ENCODE measurements around the gene CCDC92B.

The CCDC92B gene

DNA sequence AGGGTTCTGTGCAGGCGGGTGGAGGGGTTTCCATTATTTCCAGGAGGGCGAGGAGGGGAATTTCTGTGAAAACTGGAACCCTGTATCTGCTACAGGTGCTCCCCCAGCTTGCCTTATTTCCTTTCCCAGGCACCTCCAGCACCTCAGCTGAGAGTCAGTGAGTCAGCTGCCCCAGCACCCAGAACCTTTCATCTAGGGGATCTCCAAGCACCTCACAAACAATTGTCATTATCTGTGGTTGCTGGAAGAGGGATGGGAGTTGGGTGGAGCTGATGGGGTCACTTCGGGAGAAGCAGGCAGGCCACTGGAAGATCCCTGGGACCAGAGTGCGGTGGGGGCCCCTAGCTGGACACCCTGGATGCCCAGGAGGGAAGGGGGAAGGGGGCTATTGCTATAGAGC, 27.8 kb downstream of the CCDC92B start:
- no peak for DNase-seq (ENCODE audit: low read depth)

DNA sequence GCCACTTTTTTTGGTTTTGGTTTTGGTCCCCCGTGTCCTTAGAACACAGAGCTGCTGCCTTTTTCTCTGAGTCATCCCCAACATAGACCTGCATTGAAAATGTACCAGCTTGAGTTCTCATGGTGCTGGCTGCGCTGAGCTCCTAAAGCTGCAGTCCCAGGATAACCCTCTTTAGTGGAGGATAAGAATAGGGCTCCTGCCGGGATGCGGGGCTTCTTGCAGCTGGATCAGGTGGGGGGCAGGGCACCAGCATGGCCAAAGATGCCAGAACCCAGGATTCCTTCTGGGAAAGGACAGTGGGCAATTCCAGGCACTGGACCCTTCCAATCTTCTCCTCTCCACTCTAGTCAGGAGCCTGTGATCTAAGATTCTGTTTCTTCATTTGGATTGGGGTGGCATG, 29.6 kb downstream of the CCDC92B start:
- DNase-seq (ENCODE audit: low read depth), result no peak

DNA sequence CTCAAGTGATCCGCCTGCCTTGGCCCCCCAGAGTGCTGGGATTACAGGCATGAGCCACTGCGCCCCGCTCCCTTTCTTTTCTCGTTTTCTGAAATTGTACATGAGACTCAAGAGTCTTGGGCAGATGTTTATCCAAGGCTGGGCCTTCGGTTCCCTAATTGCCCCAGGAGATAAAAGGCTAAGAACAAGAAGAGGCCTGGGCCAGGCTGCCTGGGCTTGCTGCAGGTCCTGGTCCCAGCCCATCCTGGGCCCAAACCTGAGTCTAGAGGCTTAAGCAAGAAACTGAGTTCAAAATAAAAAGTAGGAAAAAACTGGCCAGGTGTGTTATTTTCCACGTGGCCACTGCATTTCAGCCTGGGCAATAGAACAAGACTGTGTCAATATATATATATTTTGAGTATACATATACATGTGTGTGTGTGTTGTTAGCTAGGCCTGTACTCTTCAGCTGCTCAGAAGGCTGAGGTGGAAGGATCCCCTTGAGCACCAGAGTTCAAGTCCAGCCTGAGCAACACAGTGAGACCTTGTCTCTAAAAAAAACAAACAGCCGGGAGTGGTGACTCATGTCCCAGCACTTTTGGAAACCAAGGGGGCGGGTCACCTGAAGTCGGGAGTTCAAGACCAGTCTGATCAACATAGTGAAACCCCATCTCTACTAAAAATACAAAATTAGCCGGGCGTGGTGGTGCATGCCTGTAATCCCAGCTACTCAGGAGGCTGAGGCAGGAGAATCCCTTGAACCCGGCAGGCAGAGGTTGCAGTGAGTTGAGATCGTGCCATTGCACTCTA, 31.1 kb downstream of the CCDC92B start:
- no peak for DNase-seq (ENCODE audit: low read depth)

DNA sequence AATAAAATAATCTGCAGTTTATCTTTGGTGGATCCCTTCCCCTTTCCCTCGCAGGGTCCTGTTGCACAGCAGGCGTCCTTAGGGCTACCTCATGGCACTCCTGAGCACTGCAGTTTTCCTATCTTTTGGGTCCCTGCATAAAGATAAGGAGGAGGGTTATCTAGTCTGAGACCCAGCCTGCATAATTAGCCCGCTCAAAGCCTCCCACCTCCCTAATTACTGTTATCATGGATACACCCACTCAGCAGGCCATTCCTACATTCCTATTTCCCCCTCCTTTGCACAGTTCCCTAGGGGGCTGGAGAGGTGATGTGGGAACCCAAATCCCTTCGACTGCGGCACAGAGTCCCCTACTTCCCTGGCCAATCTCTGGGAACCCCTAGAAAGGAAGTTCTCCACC, 32.8 kb downstream of the CCDC92B start:
- no peak for DNase-seq (ENCODE audit: low read depth)

DNA sequence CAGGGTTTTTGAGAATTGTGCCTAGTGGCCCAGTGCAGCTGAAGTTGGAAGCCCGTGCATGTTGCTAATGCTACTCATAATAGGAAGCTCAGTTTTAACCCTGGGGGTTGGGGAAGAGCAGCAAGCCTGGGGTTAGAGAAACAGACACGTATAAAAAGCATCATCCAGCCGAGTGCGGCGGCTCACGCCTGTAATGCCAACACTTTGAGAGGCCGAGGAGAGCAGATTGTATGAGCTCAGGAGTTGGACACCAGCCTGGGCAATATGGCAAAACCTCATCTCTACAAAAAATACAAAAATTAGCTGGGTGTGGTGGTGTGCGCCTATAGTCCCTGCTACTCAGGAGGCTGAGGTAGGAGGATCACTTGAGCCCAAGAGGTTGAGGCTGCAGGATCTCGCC, 35.6 kb downstream of the CCDC92B start:
- DNase-seq (ENCODE audit: low read depth), result no peak

DNA sequence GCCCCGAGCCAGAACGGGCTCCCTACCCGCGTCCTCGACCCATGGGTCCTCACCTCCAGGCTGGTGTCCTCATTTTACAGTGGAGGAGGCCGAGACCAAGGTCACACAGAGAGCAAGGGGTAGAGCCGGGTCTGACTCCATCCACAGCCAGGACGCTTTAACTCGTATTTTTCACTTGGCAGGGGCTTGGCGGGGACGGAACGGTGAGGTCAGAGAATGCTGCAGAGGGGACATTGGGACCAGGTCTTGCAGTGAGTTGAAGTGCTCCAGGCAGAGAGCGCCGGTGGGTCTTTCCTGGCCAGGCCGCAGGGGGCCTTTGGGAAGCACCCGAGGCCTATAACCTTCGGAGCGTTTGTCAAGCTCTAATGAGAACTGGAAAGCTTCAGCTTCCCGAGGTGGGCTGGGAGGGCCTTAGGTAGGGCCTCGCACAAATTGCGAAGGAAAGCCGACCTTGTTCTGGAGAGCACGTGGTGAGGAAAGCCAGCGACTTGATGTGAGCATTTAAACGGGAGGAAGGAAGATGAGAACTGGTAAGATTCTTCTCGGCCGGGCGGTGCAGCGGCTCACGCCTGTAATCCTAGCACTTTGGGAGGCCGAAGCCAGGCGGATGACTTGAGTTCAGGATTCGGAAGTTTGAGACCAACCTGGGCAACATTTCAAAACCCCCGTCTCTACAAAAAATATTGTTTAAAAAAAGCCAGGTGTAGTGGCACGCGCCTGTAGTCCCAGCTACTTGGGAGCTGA, 37.0 kb downstream of the CCDC92B start:
- no peak for DNase-seq (ENCODE audit: low read depth)

DNA sequence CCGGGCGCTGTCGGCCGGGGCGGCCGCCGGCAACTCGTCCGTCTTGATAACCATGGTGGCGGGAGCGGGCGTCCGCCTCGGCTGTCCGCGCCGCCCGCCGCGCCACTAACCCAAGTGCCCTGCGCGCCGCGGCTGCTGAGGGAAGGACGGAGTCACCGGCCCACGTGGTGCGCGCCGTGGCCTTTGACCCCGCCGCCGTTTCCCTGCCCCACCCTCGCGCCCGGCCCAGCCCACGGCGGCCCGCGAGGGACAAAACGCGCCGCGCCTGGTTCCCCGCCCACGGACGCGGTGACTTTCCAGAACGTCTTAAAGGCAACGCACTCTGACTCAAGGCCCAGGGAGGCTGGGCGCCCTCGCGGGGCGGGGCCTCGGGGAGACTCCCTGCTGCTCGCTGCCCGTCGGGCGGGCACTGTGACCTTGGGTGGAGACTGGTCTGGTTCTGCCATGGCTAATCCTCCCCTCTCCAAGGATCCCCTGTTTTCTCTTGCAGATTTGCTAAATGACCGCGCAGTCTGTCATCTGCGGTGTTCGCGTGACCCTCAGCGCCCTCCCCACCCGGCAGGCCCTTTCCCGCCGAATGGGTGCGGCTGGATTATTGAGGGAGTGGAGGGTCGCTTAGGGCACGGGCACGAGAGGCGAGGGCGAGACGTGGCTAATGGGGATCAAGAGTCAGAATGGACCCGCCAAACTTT, 37.7 kb downstream of the CCDC92B start, which contains the start of gene CLUH:
Gene CLUH, minus strand, starts transcription at position 157 of the 692 bp plus-strand sequence. Its CDS starts 103 bp downstream, at position 54.
- DNase-seq (ENCODE audit: low read depth), result peak; percentile 95

DNA sequence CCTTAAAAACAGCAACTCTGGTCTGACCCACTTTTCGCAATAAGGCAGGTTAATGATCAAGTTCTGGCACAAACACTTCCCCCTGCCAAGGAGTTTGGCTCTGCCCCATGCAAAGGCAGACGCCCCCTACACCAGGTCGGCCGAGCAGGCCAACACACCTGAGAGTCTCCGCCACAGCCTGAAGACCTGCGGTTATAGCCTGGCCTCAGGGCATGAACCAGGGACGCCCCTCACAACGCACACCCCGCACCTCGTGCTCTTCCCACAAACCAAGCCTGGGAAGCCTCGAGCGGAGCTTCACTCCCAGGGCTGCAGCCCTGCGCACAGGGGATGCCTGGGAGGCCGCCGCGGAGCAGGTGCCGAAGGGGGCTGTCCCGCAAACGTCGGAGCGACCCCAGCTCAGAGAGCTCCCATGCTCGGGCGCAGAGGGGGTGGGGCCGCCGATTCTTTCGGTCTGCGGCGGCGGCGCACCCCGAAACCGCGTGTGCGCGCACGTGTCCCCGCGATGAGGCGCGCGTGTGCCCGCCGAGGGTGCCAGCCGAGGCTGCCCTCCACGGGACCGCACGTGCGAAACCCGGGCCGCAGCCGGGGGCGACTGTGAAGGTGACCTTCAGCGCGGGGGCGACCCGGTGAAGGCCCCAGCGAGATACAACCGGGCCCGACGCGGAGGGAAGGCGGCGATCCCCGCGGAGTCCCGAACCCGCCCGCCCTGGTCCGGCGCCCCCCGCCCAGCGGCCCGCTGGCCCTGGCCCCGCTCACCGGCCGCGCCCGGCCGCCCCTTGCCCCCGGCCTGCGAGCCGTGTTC, 38.4 kb downstream of the CCDC92B start:
- DNase-seq (ENCODE audit: low read depth), result no peak

DNA sequence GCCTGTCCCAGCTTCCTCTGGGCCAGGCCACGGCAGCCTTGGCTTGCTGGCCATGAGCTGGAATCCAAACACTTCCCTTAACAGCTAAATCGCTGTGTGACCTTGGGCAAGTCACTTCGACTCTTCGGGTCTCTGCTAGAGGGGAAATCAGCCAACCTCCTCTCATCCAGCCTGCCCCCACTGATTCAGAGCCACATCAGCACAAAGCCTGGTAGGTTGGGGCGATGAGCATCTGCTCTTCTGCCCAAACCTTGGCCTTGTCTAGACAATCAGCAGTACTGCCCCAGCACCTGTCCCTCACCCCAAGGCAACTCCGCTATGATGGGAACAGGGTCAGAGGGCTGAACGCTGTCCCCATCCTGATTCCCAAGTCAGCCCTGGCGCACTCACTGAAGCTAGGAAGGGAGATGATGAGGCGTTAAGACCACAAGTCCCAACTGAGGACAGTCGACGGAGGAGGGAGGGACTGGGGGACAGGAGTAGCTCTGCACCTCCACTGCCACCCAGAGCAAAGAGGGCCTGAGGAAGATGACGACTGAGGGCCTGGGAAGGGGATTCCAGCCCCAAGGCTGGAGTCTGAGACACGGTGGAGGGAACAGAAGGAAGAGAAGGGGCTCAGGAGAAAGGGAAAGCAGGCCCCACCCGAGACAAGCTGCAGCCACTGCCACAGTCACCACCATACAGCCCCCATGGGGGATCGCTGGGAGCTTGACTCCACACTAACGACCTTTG, 39.2 kb downstream of the CCDC92B start:
- DNase-seq (ENCODE audit: low read depth), result no peak

DNA sequence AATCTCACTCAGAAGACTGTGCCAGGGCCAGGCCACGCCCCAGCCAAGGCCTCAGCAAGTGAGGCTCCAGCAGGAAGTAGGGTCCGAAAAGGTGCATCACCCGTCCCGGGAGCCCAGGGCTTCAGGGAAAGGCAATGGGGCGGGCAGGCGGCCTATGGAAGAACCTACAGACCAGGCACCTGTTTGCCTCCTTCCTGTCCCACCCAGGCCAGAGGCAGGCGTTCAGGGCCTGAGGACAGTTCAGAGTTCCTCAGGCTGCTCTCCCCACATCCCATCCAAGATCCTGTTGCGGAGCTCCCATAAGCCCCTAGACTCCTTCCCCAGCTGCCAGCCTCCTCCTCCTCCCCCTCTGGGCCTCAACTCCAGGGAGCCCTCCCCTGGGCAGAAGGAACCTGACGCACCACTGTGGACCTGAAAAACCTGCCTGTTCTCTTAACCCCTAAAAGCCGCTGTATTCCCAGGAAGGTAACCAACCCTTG, 40.2 kb downstream of the CCDC92B start:
- no peak for DNase-seq (ENCODE audit: low read depth)

DNA sequence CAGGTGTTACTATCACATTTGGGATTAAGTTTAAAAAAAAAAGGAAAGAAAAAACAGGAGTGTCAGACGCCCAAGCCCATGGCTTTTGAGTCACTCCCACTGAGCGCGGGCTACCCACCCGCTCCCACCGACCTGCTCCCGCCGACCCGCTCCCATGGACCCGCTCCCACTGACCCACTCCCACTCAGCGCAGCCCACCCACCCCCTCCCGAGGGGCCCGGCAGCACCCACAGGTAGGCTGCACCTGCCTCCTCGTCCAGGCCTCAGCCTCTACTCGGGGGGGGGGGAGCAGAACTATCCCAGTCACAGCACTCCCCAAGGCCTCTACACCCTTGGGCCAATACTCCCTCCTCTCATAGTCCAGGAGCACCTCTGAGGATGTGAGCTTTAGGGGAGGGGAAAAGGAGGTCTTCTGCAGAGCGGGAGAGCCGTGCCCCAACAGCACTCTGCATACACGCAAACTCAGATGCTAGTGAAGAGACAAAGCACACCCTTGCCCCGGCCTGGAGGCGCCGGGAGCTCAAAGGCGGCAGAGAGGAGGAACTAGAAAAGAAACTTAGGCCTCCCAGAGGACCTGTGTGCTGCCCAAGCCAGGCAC, 40.8 kb downstream of the CCDC92B start:
- no peak for DNase-seq (ENCODE audit: low read depth)

DNA sequence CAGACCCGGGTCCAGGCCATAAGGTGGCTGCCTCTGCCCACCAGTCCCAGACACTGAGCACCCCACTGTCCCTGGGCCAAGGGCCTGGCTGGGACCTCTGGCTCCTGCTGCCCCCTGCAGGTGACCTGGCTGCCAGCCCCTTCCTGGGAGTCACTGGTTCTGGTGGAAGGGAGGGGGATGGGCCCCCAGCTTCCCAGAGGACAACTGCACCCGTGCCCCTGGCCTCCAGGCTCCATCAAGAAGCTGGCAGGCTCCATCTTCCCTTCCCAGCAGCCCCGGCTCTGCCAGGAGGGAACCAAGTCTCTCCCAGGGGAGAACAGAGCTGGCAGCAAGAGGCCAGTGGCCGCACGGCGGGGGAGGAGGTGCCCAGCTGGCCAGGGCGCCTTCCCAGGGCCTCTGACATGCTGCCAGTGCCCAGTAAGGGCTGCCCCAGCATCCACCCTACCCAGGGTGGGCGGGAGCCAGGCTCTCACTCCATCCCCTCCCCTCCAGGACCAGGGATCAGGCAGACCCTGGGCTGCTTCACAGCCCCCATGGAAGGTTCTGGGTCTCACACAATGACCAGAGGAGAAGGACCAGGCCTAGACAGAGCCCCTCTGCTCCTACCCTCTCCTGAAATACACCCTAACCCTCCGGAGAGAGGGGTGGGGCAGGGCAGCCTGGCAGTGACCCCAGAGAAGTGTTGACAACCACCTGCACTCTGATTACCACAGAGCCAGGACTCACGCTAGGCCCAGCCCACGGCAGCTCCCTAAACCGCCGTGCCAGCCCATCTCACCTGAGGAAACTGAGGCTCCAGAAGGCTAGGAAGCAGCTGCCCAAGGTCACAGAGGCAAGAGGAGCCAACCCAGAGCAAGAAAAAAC, 41.5 kb downstream of the CCDC92B start:
- DNase-seq (ENCODE audit: low read depth), result no peak

DNA sequence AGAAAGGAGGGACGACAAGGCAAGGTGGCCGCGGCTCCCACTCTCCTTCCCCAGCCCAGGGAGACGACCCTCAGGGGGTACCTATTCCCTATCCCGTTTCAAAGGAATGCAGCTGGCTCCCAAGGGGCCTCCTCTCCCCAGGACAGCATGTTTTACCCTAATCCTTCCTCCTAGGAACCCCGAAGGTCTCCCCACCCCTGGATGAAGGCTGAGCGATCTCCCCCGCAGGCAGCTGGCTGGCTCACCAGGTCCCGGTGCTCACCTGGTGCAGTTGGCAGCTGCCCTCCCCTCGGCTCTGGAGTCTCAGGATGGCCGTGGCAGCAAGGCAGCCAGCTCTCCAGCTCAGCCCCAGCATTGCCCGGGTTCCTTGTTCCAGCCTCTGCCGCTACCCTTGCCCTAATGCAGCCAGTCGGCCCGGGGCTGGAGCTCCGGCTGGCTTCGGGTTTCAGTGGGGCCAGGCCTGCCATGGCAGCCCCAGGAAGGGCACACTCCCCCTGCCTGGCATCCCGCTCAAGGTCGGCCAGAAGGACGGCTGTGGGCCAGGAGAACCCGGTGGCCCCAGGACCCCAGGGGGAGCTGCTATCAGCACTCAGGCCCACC, 42.4 kb downstream of the CCDC92B start:
- no peak for DNase-seq (ENCODE audit: low read depth)

DNA sequence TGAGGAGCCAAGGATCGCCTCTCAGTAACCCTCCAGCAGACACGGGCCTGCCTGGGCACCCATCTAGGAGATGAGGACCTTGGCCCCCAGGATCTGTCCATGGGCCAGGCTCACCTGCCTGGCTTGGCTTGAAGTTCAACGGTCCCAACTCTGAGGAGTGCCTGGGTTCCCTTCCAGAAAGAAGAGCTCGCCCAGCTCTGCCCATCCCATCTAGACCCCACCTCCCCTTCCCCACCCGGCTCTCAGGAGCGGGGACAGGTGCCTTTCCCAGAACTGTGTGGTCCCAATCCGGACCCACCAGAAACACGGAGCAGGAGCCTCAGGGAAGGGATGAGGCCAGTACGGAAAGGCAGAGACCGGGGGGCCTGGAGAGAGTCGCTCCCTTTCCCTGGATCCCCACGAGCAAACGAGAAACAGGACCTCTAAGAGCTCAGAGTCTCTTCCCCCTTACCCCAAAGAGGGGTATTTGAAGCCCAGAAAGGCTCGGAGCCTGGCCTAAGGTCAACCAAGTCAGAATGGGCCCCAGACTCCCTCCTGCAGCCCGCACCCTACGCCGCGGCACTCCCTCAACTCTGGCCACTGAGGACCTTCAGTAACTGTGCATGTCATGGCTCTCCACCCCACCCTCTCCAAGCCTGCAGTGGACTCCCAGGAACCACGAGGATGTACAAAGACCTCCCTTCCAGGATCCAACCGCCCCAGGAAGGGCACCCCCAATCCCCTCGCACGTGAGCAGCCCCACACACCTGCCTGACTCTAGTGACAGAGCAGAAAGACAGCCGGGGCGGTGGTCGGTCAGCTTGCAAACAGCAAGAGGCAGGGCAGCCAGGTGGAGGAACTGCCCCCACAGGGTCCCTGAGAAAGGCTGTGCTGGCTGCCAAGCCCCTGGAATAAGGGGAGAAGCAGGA, 43.3 kb downstream of the CCDC92B start:
- no peak for DNase-seq (ENCODE audit: low read depth)

DNA sequence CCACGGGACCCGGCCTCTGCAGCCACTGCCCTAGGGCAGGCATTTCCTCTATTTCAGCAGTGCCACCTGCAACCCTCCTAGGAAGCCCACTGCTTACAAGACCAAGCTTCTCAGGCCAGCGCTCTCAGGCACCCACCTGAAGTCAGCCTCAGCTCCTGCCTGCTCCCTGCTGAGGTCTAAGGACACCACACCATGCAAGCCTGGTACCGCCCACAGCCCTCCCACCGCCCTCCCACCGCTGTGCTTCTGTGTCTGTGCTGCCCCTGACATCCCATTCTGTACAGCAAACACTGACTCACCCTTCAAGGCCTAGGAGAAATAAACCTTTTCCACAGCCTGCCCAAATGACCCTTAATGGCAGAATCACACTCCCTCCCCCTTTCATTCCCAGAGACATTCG, 44.2 kb downstream of the CCDC92B start:
- no peak for DNase-seq (ENCODE audit: low read depth)

DNA sequence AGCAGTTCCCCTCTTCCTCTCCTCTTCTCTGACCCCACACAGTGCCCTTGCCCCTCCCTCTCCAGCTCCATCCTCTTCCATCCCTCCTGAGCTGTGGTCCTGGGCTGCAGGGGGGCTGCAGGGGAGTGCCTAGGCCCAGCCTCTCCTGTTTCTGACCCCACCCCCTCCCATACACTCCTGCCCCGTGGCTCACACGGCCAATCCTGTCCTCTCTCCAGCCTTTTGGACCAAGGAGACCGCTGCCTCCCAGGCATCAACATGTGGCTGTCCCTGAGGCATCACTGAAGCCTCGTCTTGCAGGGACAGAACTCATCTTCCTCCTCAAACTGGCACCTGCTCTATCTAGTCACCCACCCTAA, 44.6 kb downstream of the CCDC92B start:
- no peak for DNase-seq (ENCODE audit: low read depth)

DNA sequence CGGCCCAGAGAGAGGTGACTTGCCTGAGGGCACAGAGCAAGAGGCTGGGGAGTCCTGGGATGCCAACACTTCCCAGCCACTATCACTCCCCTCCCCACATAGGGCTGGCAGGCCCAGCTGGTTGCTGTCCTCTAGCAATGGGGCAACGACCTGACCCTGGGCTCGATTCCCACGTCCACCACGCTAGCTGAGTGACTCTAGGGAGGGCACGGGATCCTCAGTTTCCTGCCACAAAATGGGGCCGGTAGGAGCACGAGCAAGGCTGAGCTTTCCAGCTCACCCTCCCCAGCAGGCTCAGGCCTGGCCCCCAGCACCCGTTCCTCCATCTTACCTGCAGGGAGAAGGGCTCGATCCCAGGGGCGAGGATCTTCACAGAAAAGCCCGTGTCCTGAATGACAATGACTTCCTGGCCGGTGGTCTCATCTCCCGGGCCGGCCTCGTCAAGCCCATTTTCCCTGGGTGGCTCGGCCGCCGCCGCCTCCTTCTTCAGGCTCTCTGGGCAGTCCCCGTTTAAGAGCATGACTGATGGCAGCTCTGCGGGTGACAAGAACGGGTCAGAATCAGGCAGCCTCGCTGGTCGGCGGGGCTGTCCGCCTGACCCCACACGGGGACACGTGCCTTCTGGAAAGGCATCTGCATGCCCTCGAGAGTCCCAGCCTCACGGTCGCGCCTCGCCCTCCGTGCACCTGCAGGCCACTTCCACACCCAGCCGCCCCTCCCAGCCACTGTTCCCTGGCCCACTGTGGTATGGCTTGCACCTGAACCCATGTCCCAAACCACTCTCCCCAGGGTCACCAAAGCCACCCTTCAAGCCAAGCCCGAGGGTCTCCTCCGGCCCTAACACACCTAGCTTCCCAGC, 45.2 kb downstream of the CCDC92B start:
- DNase-seq (ENCODE audit: low read depth), result no peak

All from GM04504 (cell line).